HG02970 (cell line): ENCODE results near the gene RTEL1.
"Not testable (repeated sequence)": the region's sequence is repeated elsewhere in the genome, so short reads cannot be mapped to it uniquely, and the experiment has no call there.

Source experiments
- ATAC-seq: cut with Tn5 transposase; IDR thresholded peaks from one replicate; pipeline ENCODE4 v1.9.1; 2021; ENCODE audit warnings: mild to moderate bottlenecking, moderate library complexity, moderate number of reproducible peaks; ENCODE audit not compliant: unreplicated experiment, low FRiP score

RTEL1 gene

GRCh38 chr20:63648895-63649589 lies 9.1 kb upstream of the RTEL1 start:
- ATAC-seq, result no peak

DNA sequence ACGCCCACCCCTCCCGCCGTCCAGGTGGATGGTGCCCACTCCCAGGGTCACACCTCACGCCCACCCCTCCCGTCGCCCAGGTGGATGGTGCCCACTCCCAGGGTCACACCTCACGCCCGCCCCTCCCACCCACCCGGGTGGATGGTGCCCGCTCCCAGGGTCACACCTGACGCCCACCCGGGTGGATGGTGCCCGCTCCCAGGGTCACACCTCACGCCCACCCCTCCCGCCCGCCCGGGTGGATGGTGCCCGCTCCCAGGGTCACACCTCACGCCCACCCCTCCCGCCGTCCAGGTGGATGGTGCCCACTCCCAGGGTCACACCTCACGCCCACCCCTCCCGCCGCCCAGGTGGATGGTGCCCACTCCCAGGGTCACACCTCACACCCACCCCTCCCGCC lies 7.6 kb upstream of the RTEL1 start:
- ATAC-seq, result not testable (repeated sequence)

DNA sequence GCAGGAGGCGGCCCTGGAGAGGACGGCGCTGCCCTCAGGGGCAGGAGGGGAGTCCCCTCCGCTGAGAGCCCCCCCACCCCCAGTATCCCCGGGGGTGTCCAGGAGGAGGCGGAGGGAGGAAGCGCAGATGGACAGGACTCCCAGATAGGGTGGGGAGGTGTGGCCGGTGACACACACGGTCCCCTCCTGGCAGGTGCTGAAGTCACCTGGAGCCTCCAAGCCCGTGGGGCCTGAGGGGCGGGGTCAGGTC lies 6.2 kb upstream of the RTEL1 start:
- no peak for ATAC-seq

DNA sequence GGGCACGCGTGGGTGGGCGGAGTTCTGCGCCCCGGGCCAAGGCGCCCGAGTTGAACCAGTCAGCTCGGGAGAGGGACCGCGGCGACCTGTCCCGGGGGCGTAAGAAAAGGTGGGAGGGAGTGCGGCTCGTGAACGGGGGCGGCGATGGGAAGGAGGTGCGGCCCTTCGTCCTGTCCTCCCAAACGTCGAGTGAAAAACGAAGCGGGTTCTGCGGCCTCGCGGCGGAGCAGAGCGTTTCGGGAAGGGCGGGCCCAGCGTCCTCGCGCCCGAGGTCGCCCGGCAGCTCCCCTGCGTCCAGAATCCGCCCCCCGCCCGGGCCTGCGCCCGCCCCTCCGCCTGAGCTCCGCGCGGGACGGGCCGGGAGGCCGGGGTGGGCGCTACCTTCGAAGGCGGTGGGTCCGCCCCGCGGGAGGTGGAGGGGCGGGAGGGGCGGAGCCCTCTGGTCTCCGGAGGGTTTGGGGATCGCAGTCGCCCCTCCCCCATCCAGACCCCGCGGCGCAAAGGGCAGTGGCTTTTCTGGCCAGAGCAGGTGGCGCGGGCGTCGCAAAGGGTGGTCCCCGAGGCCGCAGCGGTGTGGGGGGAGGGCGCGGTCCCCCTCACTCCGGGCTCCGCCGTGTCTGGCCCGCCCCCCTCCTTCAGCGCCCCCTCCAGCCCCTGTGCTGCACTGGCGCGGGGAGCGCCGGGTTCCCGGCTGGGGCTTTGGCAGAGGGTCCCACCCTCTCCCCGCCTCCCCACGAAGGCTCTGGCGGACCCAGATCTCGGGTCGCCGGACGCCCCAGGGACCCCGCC lies 5.7 kb upstream of the RTEL1 start:
- ATAC-seq, result no peak

DNA sequence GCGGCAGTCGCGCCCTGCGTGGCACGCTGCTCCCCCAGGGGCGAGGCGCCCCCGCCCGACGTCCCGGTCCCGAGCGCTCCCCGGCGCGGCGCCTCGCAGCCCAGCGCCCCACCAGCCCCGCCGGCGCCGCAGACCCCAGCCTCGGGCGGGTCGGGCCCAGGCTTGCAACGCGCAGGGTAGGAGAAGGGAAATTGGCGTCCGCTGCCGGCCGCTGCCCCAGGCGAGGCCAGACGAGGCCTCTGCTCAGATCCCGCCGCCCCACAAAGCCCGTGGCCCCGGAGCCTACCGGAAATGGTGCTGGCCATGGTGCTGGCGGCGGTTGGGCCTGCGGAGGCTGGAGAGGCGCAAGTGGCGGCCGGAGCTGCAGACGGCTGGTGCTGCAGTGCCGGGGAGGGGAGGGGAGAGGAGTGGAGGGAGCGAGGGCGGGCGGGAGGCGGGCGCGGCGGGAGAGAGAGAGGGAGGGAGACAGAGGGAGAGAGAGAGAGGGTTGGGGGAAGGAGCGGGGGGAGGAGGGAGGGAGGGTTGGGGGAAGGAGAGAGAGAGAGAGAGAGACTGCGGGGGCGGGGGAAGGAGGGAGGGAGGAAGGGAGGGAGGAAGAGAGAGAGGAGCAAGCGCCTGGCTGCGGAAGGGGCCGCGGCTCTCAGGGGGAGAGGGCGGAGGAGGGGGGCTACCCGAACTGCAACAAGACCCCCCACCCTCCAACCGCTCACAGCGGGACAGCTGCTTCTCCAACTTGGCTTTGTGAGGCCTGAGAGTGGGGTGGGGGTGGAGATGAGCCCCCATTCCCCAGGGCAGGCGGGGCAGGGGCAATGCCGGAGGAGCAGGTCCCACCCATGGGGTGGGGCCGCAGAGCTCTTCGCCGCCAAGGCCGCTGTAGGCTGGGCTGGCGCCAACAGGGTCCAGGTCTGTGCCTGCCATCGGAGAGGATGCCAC lies 4.8 kb upstream of the RTEL1 start, which contains the start of gene STMN3:
Gene STMN3 (minus strand): TSS at position 384 of the 933 bp plus-strand sequence. CDS start 79 bp downstream, at position 305.
- ATAC-seq, result no peak

DNA sequence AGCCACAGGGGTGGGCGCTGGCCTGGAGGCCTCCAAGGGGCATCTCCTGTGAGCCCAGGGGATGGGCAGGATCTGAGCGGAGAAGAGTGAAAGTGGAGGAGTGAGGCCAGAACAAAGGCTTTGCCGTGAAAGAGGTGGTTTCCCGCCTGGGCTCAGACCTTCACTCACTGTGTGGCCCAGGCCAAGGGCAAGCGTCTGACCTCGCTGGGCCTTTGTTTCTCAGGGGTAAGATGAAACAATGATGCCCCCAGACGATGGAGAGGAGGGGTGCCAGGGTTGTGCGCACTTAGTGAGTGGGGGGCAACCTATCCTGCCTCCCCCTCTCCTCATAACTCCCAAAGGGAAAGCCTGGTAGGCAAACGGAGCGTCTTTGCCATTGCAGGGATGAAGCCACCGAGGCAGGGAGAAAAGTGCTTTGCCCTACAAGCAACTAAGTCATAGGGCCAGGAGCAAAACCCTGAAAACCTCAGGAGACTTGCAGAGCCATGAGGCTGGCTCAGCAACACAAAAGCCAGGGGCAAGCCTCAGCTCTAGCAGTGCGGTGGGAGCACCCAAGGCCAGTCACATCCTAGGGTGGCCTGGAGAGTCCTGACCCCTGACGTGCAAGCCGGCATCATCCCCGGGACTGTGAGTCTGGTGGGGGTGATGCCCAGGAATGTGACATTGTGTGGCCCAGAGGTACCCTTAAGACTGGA lies 4.0 kb upstream of the RTEL1 start:
- no peak for ATAC-seq

GRCh38 chr20:63655249-63655648 lies 2.9 kb upstream of the RTEL1 start:
- no peak for ATAC-seq

DNA sequence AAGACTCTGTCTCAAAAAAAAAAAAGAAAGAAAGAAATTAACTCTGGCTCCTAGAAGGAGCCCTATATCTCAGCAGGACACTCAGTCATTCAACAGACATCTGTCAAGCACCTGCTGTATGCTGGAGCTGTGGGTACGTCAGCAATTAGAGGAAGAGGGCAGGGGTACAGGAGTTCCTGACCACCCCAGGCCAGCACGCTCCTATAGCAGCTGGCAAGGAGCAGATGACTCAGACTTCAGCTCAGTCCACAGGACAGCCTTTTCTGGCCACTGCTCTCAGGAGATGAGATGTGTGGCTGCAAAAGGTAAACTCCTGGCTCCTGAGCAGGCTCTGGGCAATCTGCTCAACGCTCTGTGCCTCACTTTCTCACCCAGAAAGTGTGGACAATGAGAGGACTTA lies 1.7 kb upstream of the RTEL1 start:
- no peak for ATAC-seq

GRCh38 chr20:63657260-63657936 lies 714 bp upstream of the RTEL1 start:
- no peak for ATAC-seq

GRCh38 chr20:63658749-63659187 lies 656 bp downstream of the RTEL1 start:
- no peak for ATAC-seq

DNA sequence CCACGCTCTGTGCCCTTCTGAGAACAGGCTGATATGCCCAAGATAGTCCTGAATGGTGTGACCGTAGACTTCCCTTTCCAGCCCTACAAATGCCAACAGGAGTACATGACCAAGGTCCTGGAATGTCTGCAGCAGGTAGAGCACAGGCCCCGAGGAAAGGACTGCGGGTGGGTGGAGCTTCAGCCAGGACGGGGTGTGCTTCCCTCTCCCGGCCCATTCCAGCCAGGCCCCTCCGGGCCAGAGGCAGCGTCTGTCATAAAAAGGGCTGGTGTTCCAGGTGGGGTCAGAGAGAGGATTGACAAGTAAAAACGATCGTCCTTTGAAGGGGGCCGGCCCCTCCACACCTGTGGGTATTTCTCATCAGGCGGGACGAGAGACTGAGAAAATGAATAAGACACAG lies 1.3 kb downstream of the RTEL1 start:
- ATAC-seq, result no peak

DNA sequence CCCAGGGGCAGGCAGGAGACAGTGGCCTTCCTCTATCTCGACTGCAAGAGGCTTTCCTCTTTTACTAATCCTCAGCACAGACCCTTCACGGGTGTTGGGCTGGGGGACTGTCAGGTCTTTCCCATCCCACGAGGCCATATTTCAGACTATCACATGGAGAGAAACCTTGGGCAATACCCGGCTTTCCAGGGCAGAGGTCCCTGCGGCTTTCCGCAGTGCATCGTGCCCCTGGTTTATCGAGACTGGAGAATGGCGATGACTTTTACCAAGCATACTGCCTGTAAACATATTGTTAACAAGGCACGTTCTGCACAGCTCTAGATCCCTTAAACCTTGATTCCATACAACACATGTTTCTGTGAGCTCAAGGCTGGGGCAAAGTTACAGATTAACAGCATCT lies 2.1 kb downstream of the RTEL1 start:
- ATAC-seq, result not testable (repeated sequence)

- no peak for ATAC-seq
These were observed 2.5 kb downstream of the RTEL1 start for GRCh38 chr20:63660622-63661021.

DNA sequence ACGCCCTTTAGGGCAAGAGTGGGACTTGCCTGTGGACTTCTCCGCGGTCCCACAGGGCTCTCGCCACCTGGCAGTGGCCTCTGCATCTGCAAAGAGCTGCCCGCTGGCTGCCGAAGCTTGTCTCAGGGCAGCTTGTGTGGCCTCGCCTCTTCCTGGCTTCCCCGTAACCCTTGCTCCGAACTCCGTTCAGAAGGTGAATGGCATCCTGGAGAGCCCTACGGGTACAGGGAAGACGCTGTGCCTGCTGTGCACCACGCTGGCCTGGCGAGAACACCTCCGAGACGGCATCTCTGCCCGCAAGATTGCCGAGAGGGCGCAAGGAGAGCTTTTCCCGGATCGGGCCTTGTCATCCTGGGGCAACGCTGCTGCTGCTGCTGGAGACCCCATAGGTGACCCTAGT lies 3.0 kb downstream of the RTEL1 start:
- ATAC-seq, result no peak

DNA sequence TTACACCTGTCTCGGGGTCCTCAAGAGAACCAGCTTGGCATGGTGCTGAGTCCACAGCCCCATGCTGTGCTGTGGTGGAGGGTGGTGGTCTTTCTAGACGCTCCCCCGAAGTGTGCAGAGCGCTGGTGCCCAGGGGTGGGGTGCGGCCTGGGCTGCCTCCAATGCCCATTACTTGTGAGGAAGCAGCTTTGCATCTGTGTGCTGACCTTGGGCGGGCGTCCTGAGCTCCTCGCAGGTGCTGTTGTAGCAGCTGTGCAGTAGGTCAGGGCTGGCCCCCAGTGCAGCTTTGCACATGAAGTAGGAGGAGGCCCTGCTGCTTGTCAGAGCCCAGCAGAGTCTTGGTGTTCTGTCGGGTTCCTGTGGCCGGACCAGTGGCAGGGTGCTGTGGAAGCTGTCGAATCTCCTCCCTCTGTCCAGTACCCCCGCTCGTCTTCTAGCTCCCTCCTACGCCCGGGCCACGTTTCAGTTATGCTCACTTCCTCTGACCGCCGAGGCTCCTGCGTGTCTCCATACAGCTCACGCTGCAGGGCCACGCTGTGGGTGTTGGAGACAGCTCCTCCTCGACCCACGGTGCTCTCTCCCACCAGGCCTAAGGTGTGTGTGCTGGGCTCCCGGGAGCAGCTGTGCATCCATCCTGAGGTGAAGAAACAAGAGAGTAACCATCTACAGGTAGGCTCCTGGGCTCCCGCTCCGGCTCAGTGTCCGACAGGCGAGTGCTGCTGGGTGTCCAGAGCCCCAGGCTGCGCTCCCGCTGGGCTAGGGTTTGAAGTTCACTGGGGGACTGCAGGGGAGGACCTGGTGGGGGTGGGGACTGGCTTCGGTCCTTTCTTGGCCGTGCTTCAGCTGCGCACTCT lies 4.1 kb downstream of the RTEL1 start:
- no peak for ATAC-seq

GRCh38 chr20:63662813-63663189 lies 4.7 kb downstream of the RTEL1 start:
- ATAC-seq, result no peak

- no peak for ATAC-seq
These were observed 5.4 kb downstream of the RTEL1 start for GRCh38 chr20:63663332-63664066.

GRCh38 chr20:63664143-63664851 lies 6.2 kb downstream of the RTEL1 start:
- no peak for ATAC-seq
